Superior temporal gyrus (tissue), 1 donor: ENCODE measurements around the gene MBNL2.
A peak's percentile ranks its signal among the peaks of the same experiment; 100 is the strongest.
"Not testable (repeated sequence)": the region's sequence is repeated elsewhere in the genome, so short reads cannot be mapped to it uniquely, and the experiment has no call there.

ENCODE experiments used
- DNase-seq: peaks from one replicate; pipeline ENCODE4 v3.0.0-alpha.2; 2016; ENCODE audit errors: extremely low spot score

MBNL2 gene, protein sequence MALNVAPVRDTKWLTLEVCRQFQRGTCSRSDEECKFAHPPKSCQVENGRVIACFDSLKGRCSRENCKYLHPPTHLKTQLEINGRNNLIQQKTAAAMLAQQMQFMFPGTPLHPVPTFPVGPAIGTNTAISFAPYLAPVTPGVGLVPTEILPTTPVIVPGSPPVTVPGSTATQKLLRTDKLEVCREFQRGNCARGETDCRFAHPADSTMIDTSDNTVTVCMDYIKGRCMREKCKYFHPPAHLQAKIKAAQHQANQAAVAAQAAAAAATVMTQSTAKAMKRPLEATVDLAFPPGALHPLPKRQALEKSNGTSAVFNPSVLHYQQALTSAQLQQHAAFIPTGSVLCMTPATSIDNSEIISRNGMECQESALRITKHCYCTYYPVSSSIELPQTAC

DNA sequence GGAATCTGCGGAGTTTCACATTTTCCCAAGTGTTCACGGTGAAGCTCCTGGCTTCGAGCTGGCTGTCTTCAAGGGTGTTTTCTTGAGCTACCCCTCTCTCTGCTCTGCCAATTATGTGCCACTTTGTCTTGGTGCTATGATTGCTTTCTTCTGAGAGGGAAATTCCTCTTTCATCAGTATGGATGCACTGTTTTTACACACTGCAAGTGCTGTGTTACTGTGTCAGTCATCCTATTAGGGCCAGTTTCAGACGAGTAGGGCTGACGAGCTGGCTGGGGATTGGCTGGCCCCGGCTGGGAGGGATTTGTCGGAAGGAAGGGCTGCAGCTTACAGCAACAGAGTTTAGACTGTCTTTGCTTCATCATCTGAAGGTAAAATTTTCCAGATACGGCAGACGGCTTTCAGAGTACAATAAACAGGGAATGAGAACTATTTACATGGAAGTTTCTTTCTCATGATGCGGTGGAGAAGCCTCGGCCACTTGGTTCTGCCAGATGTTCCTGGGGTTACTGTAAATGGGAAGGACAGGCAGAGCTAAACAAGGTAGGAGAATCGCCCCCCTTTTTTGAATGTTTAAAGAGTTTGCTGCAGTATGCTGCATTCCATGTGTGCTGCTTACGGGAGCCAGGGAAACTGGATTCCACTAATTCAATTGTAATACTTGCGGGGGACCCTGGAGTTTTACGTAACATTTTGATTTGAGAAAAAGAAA is at the start of gene MBNL2:
Gene MBNL2 (plus strand): TSS at position 345 of the 712 bp plus-strand sequence. CDS start 53,903 bp downstream, outside the sequence.
- peak; percentile 98 for DNase-seq

DNA sequence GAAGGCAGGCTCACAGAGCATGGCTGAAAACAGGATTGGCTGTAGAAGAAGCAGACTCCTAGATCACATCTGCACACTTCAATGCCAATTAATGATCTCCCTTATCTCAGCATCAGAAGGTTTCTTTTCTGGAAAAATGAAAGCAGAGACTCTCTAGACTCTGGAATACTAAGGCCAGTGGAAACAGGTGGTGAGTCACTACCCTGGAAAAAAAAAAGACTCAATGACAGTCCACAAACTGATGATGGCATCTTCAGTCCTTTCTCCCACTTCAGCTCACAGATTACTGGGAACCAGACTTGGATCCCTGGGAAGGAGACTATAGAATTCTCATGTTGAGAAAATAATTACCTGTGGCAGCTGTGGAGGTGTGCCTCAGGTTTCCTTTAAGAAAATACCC is 47.5 kb upstream of the MBNL2 start:
- DNase-seq = no peak

DNA sequence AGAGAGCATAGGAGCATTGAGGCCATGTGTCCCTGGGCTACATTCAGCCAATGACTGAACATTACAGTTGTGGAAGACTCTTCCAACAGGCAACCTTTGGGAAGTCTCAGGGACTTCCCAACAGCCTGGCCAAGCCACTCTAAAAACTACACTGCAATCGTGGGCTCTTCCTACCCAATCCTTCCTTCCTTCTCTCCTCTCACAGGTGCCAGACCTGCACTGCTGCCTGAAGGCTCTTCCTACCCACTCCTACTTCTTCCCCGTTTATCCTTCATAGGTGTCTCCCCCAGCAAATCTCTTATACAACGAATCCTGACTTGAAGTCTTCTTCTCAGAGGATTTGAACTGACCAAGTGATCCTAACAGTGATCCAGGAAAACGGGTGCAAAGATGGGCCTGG is 47.1 kb upstream of the MBNL2 start:
- no peak for DNase-seq

DNA sequence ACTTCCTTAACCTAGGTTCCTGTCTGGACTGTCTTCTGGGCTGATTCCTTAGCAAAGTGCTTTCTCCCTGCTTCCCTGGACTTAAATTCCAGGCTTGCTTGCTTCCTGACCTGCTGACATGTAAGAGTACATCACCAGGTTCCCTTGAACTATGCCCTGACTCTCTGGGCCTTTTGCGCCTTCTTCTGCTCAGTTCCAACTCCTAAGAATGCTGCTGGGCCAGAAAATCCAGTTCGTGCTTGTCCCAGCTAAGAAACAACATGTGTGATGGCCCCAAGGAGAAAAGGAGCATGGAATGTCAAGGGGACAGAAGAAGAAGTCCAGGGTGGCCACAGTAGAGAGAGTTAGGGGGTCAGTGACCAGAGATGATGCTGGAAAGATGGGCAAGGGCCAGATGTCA is 42.6 kb upstream of the MBNL2 start:
- no peak for DNase-seq

DNA sequence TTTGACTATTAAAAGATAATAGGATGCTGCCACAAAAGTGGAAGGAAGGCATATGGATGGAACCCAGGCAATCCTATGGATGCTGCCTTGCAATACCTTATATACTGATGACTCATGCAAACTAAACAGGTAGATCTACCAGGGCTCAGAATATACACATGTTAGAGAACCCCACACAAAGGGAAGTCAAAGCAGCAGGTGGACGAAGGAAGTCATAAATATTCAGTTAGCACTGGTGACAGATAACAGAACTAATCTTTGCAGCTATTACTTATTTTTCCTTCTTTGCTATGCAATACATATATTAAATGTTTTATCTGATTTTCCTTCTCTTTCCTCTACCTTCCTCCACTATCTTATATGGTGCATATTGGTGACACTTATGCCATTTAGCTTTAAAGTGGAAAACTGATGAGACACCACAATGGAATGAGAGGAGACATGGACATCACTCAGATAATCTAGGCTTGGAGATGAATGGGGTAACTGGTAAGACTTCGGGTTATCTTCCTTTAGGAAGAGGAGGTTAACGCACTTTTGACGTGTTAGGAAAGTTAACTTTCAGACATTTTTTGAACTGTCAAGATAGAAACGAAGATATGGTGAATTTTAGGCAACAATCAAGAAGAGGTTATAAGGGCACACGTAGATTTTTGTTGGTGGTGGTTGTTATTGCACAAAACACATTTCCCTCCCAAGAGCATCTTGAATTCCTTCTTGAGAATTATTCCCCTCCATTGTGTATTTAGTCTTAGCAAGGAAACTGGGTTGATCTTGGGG is 39.8 kb upstream of the MBNL2 start:
- no peak for DNase-seq

DNA sequence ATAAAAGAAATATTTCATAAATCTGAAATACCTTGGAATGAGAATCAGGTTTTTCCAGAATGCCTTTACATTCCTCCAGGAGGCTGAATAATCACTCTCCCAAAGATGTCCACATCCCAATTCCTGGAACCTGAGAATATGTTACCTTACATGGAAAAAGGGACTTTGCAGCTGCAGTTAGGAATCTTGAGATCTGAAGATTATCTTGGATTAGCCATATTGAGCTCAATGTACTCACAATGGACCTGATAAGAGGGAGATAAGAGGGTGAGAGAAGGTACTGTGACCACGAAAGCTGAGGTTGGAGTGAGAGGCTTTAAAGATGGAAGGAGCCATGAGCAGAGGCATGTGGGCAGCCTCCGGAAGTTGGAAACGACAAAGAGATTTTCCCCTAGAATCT is 36.8 kb upstream of the MBNL2 start:
- no peak for DNase-seq

DNA sequence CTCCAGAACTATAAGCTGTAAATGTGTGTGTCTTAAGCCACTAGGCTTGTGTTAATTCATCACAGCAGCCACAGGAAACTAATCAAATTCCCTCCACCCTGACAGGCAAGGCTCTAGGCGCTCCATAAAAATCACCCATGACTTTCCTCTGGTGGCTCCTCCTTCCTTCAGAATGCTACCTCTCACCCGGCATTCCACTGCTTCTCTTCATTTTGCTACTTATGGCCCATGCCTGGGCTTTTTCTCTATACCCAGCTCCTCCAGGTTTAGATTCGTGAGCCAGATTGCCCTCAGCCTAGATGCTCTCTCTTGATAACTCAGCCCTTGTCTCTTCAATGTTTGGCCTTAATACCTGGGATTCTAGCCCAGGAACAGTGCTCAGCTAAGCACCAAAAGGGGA is 36.4 kb upstream of the MBNL2 start:
- DNase-seq = no peak

DNA sequence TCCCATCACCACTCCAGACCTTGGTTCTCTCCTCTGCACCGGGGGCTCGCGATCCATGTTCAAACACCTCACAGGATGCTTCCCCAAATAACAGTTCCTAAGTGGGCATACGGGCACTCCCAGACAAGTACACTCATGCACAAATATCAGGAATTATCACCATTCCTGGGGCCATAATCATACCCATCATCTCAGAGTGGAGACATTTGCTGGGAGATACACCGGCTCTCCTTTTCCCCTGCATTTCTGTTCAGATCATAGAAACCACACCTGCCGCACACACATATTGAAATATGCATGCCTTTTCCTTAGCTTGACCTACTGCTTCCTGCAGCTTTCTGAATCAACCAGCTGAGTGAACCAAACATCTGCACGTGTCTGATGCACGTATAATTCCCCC is 33.9 kb upstream of the MBNL2 start:
- DNase-seq = no peak

DNA sequence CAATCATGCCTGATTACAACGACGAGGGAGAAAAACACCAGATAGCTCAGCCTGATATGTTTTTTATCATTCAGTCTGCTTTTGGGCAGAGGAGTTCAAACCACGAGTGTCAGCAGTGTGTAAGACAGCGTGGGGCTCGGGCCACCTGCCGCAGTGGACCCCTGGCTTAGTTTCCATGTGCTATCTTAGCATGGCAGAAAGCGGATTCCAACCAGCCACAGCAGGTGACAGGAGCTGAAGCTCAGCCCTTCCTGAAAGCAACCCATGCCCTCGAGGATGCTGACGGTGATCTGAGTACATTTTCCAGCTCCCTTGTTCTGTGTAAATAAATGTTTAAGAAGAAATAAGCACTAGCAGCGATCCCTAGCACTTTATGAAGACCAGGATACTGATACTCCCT is 32.2 kb upstream of the MBNL2 start:
- no peak for DNase-seq

DNA sequence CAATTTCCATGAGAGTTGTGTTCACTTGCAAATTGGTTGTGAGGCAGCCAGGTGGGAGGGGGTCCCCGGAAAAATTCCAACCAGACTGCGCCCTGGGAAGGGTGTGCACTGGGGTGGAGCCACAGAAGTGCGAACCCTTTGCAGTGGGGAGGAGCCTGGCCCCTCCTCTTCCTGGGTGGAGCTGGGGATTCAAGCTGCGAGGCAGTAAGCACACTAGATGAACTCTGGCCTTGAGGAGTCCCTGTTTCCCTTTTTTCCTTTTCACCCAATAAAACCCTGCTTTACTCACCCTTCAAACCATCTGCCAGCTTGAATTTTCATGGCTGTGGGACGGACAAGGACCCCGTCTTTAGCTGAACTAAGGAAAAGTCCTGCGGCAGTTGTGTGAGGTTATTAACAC is 31.0 kb upstream of the MBNL2 start:
- DNase-seq = peak; percentile 30

DNA sequence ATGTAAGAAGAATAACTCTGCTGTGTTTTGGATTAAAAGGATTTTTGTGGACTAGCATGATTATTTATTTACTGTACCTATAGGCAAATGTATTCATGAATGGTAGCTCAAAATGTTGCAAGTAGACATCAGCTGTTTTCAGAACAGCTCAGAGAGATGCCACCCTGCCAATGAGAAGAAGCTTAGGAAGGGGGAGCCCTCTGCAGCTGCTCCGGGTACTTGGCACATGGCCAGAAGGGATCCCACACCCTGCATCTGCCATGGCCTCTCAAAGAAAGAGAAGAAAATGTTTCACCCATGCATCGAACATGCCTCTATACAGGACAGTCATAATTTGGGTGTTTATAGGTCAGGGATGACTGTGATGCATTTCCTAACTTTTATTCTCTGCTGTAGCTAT is 30.5 kb upstream of the MBNL2 start:
- DNase-seq = peak; percentile 71

DNA sequence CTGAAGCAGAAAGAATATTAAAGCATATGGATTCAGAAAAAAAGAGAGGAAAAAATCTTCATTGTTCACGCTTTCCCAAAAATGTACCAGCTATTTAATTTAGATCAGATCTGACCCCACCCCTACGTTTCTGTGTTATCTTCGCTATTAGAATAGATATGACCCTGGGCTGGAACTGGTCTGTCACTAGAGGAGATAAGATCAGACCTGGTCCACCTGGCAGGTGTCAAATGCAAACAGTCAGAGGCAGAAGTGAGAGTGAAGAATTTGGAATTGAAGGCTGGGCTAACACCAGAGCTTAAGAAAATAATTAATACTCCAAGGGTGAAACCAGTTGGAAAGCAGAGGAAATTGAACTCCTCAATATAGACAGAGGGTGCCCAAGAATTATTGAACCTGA is 30.0 kb upstream of the MBNL2 start:
- no peak for DNase-seq

DNA sequence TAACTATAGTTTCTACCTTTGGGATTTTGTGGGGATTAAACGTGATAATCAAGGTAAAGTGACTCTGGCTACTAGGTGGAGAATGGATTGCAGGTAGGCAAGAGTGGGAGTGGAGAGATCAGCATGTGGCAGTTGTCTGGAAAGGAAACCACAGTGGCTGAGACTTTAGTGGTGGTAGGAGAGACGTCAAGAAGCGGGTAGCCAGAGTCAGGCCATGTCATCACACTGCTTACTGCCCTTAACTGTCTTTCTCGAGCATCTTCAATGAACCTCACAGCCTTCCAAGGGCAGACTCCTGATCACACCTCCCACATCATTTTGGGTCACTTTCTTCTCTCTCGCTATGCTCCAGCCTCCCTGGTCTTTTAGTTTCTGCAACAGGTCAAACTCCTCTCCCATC is 28.6 kb upstream of the MBNL2 start:
- DNase-seq = no peak

DNA sequence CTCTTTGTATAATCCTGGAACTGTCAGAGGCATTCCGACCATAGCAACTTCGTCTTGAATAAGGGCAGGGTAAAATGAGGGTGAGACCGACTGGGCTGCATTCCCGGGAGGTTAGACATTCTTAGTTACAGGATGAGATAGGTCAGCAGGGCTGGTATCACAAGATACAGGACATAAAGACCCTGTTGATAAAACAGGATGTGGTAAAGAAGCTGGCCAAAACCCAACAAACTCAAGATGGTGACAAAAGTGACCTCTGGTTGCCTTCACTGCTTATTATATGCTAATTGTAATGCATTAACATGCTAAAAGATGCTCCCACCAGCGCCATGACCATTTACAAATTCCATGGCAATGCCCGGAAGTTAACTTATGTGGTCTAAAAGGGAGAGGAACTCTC is 27.7 kb upstream of the MBNL2 start:
- DNase-seq = no peak

DNA sequence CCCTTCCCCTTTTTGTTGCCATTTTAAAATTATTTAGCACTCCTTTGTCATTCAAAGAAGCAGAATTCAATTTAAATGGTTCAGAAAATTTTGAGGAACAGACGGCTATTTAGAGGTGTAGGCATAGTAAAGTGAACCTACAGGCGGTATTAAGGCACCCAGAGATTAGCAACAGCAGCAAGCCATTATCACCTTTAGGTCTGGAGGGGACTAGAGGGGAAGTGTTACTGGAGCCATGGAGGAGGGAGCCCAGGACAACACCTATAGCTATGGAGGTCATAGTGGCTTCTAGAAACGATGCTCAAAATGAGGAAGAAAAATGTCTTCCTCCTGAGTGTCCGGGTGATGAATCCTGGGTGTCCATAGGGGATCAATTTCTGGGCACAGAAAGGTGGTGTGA is 25.8 kb upstream of the MBNL2 start:
- DNase-seq = no peak

DNA sequence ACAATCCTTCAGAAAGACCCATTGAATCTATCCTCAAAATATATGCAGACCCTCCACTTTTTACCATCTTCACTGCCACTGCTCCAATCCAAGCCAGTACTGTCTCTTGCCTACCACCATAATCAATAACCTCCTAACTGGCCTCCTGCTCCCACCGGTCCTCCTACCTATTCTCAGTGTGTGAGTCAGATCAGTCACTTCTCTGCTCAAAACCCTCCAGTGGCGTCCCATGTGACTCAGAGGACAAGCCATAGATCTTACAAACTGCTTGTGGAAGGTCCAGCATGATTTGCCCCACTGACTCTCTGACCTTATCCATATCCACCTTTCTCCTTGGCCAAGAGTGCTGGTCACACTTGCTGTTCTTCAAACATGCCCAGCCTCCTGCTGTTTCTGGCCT is 23.4 kb upstream of the MBNL2 start:
- no peak for DNase-seq

DNA sequence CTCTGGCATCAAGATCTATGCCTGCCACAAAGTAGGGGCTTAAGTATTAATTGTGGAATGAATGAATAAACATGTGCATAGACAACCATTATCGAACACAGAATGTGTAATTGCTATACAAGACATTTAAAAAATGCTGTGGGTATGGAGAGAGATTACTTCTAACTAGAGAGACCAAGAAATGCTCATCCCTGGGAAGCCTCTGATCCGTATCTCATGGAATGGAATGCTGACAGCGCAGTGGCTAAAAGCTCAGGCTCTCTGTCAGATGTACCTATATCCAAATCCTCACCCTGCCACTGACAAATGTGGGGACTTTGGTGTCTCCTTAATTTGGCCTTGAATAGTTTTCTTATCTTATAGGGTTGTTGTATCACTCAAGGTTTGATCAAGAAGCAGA is 22.7 kb upstream of the MBNL2 start:
- DNase-seq = no peak

DNA sequence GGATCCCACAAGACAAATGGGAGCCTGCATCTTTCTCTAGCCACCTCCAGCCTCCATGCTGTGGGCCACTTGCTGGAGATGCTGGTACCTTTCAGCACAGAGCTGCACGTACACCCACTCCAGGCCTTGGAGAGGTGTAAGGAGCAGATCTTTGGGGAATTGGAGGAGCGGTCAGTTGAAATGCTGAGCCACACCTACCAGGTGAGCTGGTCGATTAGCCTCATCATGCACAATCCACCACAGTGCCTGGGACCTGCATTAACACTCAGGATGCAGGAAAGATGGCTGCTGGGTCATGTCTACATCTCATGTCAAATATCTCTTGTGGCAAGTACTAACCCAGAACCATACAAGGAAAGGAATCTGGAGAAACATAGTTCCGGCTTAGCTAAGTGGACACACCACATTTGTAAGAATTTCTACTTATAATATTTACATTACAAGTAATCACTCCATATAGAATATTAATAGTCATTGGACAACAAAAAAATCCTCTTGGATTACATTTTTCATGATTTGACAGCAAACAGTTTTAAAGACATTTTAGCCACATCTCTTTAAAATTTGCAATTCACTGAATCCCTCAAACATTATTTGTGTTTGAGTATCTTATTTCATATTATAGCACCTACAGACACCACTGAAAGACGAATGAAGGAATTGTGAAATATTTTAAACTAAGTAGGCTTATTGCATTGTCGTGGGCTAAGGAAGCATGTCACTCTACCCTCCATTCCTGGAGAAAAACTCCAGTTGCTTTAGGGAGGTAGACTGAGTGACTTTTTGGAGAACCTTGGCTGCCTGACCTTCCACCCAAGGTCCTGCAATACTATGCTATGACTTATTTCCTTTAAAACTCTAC is 21.8 kb upstream of the MBNL2 start:
- no peak for DNase-seq

DNA sequence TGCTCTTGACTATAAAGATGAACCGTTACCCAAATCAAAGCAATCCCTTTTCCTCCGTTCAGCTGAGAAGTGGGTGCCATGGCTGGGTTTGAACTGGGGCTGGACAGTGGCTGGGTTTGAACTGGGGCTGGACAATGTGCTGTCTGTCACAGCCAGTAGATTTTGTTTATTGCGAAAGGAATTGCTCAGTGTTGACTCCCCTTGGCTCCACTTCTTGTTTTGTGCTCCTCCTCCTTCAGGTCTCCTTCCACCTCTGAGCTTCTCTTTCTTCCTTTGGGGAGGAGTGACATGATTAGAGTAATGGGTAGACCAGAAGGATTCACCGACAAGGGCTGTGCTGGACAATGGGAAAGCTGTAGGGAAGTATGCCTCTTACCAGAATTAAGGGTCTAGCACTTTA is 19.4 kb upstream of the MBNL2 start:
- DNase-seq = no peak

DNA sequence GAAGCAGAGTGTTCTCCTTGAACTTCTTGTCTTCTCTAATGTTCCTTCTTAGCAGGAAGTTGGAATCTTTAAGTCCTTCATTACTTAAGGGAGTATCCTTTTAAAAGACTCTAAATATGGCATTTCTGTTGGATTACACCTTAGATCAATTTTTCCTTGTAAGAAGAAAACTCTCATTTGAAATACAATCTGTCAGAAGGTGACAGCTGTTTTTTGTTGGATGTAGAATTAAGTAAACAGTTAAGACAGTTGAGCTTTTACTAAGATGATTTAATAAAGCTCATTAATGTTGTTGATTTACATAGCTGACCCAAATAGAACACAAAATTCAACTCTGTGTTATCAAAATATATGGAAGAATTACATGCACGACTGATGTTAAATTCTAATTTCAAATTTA is 16.7 kb upstream of the MBNL2 start:
- no peak for DNase-seq

DNA sequence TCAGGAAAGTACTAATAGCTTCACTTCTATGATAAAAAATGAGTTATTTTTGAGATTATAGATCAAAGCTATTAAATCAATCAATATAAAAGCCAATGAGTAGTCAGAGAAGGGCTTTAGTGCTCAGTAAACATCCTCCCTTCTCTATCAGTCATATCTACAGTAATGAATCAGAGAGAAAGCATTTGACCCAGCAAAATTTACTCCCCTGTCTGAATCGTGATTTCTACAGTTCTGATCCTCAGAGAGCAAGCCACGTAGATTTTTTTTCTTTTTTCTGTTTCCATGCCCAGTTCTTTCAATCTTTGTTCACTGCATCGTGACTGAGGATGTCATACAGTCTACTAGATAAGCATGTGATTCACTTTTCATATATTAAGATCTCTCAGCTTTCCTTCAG is 16.2 kb upstream of the MBNL2 start:
- peak; percentile 19 for DNase-seq

DNA sequence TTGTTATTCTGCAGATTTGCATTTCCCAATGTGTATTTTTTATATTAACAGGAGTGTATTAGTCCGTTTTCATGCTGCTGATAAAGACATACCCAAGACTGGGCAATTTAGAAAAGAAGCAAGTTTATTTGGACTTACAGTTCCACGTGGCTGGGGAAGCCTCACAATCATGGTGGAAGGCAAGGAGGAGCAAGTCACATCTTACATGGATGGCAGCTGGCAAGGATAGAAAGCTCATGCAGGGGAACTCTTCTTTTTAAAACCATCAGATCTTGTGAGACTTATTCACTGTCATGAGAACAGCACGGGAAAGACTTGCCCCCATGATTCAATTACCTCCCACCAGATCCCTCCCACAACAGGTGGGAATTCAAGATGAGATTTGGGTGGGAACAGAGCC is 14.9 kb upstream of the MBNL2 start:
- not testable (repeated sequence) for DNase-seq
